HUES48 (cell line): ENCODE data around the gene UGT1A7.

Experiments used
- H3K27ac ChIP-seq: one replicate; pipeline ENCODE4 v1.7.0; 2013; ENCODE audit warnings: low read depth, low read length, inconsistent platforms
- H3K27me3 ChIP-seq: 2 replicates; pipeline ENCODE4 v1.6.1; 2013; ENCODE audit warnings: mild to moderate bottlenecking, low read length; ENCODE audit not compliant: control insufficient read depth, insufficient read depth
- H3K36me3 ChIP-seq: 2 replicates; pipeline ENCODE4 v1.6.1; 2013; ENCODE audit warnings: low read length; ENCODE audit not compliant: control insufficient read depth, insufficient read depth
- H3K4me1 ChIP-seq: 2 replicates; pipeline ENCODE4 v1.6.1; 2013; ENCODE audit warnings: mild to moderate bottlenecking, low read length; ENCODE audit not compliant: control insufficient read depth, insufficient read depth
- H3K4me3 ChIP-seq: 2 replicates; pipeline ENCODE4 v1.5.1; 2013; ENCODE audit warnings: mild to moderate bottlenecking, low read depth, low read length
- H3K9ac ChIP-seq: 2 replicates; pipeline ENCODE4 v1.6.1; 2013; ENCODE audit warnings: mild to moderate bottlenecking, low read depth, low read length, moderate library complexity
- H3K9me3 ChIP-seq: 2 replicates; pipeline ENCODE4 v1.6.1; 2013; ENCODE audit warnings: low read length; ENCODE audit not compliant: control insufficient read depth, insufficient read depth

The UGT1A7 gene

DNA sequence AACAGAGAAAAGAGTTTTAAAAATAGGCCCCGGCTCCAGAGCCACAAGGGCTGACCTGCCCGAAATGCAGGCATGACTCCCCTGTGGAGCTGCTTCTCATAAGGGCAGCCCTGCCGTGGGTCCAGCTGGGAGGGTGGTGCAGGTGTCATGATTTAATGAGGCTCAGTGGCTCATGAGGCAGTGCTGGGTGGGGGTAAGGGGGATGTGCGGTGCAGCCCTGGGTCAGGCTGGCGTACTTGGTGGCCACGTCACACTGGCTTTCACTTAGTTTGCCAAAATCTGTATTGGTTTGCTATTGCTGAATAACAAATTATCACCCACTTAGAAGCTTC, 139.0 kb downstream of the UGT1A7 start:
- Histone ChIP-seq H3K36me3 (no peaks in the 10 kb centered on the region), H3K9me3 (no peaks in the 10 kb centered on the region), H3K27me3 (no peaks in the 10 kb centered on the region), H3K27ac (no peak overlapping the region), H3K4me3 (no peak overlapping the region), H3K4me1 (no peaks in the 10 kb centered on the region), H3K9ac (no peak overlapping the region)

DNA sequence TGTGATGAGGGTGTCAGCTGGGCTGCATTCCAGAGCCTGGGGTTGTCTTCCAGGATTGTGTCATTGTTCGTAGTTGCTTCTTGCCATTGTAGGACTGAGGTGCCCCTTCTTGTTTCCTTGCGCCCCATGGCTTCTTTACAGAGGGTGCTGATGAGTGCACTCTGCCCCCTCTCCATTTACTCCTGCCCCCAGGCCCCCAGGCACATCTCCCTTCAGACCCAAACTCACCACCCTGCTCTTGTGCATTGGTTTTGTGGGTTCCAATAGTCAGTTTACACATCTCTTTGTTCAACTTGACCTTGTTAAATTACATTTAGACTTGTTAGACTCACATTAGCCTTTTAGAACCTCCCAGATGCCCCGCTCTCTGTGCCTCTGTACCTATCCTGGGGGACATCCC, 139.5 kb downstream of the UGT1A7 start:
- no peak overlapping the region for H3K9ac ChIP-seq
- H3K4me1 ChIP-seq, result no peaks in the 10 kb centered on the region
- H3K27ac ChIP-seq, result no peak overlapping the region
- H3K4me3 ChIP-seq, result no peak overlapping the region
- H3K36me3 ChIP-seq, result no peaks in the 10 kb centered on the region
- no peaks in the 10 kb centered on the region for H3K27me3 ChIP-seq
- no peaks in the 10 kb centered on the region for H3K9me3 ChIP-seq

DNA sequence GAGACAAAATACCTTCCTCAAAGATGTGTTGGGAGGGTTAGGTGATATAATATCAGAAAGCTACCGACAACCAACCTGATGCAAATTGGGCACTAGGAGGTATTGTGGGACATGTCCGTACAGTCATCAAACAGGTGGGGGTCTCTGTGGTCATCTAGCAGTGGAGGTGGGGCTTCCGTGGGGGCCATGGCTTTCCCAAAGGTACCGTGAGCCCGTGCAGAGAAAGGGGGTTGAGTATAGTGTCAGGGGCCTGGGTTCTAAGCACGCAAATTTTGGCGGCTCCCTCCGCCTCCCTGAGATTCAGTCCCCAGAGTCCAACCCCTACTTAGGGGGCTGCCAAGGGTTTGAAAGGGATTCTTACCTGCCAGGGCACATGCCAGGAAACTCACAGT, 140.0 kb downstream of the UGT1A7 start:
- Histone ChIP-seq H3K36me3 (no peaks in the 10 kb centered on the region), H3K27ac (no peak overlapping the region), H3K9me3 (no peaks in the 10 kb centered on the region), H3K27me3 (no peaks in the 10 kb centered on the region), H3K4me1 (no peaks in the 10 kb centered on the region), H3K9ac (no peak overlapping the region), H3K4me3 (no peak overlapping the region)

DNA sequence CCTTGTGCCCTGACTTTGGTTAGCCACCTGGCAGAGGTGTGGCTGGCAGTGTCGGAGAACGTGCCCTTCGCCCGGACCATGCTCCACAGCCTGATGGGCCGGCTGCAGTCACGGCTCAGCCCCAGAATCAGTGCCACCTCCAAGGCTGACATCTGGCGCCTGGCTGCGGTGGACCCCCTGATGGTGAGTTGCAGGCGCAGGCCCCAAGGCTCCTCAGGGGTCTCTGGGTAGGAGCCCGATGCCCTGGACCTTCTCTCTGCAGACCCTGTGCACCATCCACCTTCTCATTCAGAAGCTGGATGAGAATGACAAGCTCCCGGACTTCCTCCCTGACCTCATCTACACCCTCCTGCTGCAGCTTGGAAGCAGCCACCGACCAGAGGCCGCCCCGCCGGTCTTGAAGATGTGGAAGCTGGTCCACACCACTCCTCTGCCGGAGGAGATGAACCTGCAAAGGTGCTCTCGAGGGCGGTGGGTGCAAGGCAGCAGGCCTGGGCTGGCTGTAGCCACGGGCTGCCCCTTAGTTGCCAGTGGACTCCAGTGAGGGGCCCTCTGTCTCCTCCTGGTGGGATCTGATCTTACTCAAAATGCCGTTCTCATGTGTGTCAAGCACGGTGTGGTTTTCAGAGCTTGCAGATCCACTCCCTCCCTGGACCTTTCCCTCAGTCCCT, 140.5 kb downstream of the UGT1A7 start:
- Histone ChIP-seq H3K36me3 (no peaks in the 10 kb centered on the region), H3K9ac (no peak overlapping the region), H3K4me3 (no peak overlapping the region), H3K4me1 (no peaks in the 10 kb centered on the region), H3K9me3 (no peaks in the 10 kb centered on the region), H3K27ac (no peak overlapping the region), H3K27me3 (no peaks in the 10 kb centered on the region)
